ENCODE measurements around the gene PCSK4. TPM values are rescaled to one million over a fixed set of nuclear protein-coding genes. Genes with fewer than 3 reads are reported as not detected.

The PCSK4 gene
- total and polyA plus RNA-seq, 9 of the 15 experiments (the other 6 are each of a cell fraction or from before 2014, with no cell fraction given) = 0.01 to 9.1 (median 2.1) TPM; not detected in 1

GRCh38 chr19:1478934-1479707 is 11.0 kb downstream of the PCSK4 start, which contains the start of gene C19orf25 (continued):
- TF ChIP-seq BCLAF1 (IDR thresholded peaks at IDR 0.05; ENCODE audit: borderline replicate concordance in 1 of 2, control insufficient read depth in 1 of 2, low read depth in 2 of 2, low read length in 1 of 2) = no peak
- peak; percentile 24 to 71; a peak in 2 of 4 replicates for TF ChIP-seq ETV6 (IDR thresholded peaks at IDR 0.05; ENCODE audit: borderline replicate concordance in 1 of 2, low read depth in 2 of 2, low read length in 1 of 2)
- TF ChIP-seq ETV6 (CRISPR knock-in tag; IDR thresholded peaks at IDR 0.05; ENCODE audit: borderline replicate concordance) = no peak
- TF ChIP-seq HDGF (IDR thresholded peaks at IDR 0.05) = no peak
- no peak for TF ChIP-seq ZBED1 (IDR thresholded peaks at IDR 0.05)
- TF ChIP-seq NCOR1 (IDR thresholded peaks at IDR 0.05) = peak; percentile 58; the same call in 1 of the 2 replicates
- no peak for TF ChIP-seq HNRNPL (IDR thresholded peaks at IDR 0.05; ENCODE audit: low read depth, low read length)
- no peak for TF ChIP-seq CEBPB (tag; IDR thresholded peaks at IDR 0.05)
- no peak for TF ChIP-seq LARP7 (IDR thresholded peaks at IDR 0.05)
- no peak for TF ChIP-seq STAG1 (CRISPR knock-in tag; IDR thresholded peaks at IDR 0.05; ENCODE audit: borderline replicate concordance)
- TF ChIP-seq BCOR (IDR thresholded peaks at IDR 0.05) = peak; percentile 85
- TF ChIP-seq RERE (CRISPR knock-in tag; IDR thresholded peaks at IDR 0.05; ENCODE audit: borderline replicate concordance) = no peak
- no peak for TF ChIP-seq CEBPZ (IDR thresholded peaks at IDR 0.05; ENCODE audit: borderline replicate concordance, low read depth, low read length)
- TF ChIP-seq SMC3 (conservative IDR thresholded peaks at IDR 0.05; ENCODE audit: insufficient read depth, low read depth, low read length) = no peak
- no peak for TF ChIP-seq CBX5 (IDR thresholded peaks at IDR 0.05; ENCODE audit: borderline replicate concordance, low read depth)
- no peak for TF ChIP-seq DACH1 (IDR thresholded peaks at IDR 0.05; ENCODE audit: partially characterized antibody)
